NCI-H2171 treated with DMSO at 0.1 percent for 48 hours (cell line): Measurements from ENCODE around the gene PDK4.
"Not testable (repeated sequence)": the region's sequence is repeated elsewhere in the genome, so short reads cannot be mapped to it uniquely, and the experiment has no call there.

Experiments used
- DNase-seq: peaks from one replicate; lab custom pipeline; 2025; lab: John Stamatoyannopoulos, UW

The PDK4 gene

DNA sequence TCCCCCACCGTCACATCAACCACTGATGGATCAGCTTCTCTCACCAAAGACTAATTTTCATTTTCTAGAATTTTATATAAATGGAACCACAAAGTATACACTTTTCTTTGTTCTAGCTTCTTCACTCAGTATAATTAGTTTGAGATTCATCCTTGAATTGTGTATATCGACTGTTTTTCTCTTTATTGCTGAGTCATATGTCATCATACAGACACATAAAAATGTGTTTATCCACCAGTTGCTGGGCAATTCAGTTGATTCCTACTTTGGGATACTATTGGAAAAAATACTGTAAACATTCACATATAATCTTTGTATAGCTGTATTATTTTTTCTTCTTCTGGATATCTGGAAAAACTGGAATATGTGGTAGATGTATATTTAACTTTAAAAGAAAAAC is 26.6 kb downstream of the PDK4 start:
- DNase-seq, result no peak

DNA sequence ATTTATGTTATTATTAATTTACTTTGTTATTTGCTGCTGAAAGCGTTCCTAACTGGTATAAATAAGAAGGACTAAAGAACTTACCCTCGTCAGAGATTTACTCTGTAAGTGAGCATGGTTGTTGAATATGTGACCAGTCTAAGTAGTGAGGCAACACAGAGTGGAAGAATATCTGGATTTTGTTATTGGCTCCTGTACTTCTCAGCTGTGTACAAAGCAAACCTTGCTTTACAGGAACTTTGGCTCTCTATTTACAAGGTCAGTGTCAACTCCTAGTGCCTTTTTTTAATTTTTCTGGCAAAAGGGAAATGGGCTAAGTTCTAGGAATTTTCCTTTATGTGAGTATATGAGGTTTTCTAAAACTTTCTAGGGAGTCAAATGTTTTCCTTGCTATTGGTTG is 35.6 kb downstream of the PDK4 start:
- no peak for DNase-seq

DNA sequence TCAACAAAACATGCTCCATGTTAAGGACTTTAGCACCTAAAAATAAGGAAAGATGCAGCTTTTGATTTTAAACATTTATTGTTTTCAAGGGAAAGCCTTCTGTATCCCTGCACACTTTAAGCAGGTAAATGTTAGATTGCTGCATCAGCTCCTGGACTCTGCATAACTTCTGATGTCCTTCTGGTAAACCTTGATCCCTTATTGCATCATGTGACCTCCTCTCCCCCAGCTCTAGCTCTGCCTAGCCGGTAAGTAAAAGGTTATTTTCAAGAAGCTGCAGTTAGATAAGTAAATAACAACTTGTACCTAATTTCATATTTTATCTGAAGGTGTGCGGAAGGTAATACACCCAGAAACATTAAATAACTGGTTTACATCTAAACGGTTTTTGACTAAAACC is 37.5 kb downstream of the PDK4 start:
- DNase-seq, result no peak

DNA sequence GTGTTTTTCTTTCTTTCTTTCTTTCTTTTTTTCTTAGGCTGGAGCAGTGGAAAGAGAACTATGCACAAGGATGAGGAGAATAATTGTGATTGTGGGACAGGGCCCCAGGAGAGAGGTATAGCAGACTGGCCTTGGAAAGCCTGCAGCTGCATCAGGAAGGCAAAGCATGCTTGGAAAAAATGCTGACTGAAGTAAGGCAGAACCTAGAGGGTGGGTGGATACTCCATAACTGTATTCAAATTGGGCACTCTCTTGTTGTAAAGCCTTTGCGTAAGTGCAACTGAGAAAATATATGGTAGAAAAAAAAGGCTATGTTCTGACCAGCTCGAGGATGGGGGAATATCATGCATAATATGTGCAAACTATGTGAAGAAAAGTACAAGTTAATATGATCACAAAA is 39.5 kb downstream of the PDK4 start:
- DNase-seq, result no peak

DNA sequence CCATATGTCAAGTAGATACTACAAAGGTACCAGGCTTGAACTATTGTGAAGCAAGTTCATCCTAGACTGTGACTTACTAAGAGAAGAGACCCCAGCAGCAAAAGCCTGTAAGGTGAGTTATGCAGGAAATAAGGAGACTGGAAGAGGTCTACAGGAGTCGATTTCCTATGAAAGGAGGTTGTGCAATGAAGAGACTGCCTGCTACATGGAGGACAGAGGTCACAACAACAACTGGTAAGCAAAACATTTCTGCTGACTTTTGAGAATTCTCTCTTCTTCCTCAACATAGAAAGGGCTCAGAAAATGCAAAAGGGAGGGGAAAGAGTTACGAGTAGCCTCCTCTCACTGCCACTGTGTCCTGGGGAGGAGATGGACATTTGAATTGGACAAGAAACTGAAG is 42.4 kb downstream of the PDK4 start:
- DNase-seq, result no peak

DNA sequence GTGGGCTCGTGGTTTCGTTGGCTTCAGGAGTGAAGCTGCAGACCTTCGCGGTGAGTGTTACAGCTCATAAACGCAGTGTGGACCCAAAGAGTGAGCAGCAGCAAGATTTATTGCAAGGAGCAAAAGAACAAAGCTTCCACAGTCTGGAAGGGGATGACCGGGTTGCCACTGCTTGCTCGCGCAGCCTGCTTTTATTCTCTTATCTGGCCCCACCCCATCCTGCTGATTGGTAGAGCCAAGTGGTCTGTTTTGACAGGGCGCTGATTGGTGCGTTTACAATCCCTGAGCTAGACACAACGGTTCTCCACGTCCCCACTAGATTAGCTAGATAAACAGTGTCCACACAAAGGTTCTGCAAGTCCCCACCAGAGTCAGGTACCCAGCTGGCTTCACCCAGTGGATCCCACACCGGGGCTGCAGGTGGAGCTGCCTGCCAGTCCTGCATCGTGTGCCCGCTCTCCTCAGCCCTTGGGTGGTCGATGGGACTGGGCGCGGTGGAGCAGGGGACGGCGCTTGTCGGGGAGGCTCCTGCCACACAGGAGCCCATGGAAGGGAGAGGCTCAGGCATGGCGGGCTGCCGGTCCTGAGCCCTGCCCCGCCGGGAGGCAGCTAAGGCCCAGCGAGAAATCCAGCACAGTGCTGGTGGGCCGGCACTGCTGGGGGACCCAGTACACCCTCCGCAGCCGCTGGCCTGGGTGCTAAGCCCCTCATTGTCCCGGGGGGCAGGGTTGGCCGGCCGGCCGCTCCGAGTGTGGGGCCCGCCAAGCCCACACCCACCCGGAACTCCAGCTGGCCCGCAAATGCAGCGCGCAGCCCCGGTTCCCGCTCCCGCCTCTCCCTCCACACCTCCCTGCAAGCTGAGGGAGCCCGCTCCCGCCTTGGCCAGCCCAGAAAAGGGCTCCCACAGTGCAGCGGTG is 44.0 kb downstream of the PDK4 start:
- not testable (repeated sequence) for DNase-seq

DNA sequence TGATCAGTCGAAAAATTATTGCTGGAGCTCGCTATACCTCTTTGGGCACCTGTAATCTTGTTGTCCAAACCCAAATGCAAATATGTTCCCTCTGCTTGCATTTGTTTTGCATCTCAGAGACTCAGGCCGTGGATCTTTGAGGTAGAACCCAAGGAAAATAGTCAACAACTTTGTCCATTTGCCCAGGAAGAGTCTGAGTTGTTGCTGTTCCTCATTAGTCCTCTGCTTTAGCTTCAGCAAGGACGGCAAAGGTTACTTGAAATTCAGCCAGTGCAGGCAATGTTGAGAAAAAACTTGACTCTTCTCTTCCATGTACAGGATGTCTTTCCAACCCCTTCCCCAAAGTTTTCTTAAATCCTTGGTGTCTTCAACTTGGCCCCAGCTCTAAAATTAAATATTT is 45.8 kb downstream of the PDK4 start:
- no peak for DNase-seq

DNA sequence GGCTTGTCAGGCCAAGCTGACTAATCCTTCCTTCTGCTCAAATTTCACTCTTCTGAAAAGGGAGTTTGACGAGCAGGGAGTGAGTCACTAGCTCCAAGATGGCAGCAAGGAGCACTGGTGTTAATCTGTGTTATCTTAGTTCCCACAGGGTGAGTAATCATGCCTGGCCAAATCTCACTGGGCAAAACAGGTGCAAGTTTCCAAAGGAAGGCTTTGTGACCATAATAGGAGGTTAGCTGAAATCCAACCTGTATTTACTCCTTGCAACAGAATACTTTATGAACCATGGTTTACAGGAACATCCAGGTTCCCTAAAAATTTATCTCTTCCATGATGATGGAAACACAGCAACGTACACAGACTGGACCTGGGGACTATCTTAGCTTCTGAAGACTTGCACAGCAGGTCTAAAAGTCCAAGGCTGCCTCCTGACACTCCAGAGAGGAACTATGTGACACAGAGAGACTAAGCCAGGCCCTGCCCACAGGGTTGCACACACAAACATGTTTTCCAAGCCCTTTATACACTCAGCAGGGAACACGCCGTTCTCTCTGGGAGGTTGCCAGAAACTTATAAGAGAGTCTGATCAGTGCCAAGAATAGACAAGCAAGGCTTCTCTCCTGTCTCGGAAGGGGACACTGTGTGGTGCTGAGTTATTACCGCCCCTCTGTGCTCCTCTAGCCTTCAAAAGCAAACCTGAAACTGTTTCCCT is 46.3 kb downstream of the PDK4 start:
- DNase-seq, result peak; percentile 41

DNA sequence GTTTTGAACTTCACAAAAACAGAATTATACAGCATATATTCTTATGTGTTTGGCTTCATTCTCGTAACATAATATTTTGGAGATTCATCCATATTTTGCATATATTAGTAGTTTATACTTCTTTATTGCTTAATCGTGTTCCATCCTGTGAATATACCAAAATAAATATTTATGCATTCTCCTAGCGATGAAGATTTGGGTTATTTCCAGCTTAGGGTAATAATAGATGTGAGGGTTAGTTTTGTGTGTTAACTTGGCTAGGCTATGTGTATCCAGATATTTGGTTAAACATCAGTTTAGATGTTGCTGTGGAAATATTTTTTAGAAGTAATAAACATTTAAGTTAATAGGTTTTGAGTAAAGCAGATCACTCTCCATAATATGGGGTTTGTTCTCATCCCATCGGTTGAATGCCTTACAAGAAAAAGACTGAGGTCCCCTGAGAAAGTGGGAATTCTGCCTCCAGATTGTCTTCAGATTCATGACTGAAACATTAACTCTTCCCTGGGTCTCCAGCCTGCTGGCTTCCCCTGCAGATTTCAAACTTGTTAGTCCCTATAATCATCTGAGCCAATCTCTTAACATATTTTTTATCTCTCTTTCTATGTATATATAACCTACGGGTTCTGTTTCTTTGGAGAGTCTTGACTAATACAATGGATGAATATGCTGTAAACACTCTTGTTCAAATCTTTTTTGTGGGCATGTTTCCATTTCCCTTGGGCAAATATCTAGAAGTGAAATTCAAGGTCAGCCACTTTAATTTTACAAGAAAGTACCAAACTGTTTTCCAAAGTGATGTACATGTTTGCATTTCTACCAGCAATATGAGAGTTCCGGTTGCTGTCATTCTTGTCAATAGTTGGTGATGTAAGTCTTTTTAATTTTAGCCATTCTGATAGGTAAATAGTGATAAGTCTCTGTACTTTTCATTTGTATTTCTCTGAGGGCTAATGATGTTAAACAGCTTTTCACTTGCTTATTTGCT is 48.7 kb downstream of the PDK4 start:
- no peak for DNase-seq

DNA sequence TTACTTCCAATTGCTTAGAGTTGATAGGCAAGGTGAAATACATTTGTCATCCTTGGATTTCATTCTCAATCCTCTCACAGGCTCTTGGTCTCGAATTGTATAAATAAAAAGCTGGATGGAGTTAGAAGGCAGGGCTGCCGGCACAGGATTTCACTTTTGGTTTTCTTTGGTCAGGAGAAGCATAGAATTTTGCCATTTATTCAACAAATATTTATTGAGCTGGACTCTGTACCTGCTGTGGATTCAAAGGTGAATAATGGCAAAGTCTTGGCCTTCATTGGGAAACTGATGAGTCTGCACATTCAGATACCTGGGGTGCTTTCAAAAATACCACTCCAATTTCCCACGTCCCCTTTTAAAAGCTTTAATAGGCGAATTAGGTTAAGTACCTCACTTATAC is 49.7 kb downstream of the PDK4 start:
- no peak for DNase-seq

DNA sequence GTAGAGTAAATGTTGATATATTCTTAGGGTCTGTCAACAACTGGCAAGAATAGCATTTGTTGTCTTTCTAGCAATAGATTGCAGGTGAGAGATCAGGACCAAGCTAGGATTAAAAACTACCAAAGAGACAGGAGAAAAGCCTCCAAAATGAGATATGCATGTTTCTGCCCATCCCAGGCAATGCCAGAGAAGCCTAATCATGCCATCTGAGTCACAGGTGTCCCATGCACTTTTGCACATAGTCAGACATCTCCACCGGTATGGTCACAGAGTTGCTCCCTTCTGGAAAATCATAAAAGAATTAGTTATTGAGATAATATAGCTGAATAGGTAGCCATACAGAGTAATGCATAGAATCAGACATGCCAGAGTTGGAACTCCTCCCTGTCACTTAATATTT is 50.6 kb downstream of the PDK4 start:
- no peak for DNase-seq

DNA sequence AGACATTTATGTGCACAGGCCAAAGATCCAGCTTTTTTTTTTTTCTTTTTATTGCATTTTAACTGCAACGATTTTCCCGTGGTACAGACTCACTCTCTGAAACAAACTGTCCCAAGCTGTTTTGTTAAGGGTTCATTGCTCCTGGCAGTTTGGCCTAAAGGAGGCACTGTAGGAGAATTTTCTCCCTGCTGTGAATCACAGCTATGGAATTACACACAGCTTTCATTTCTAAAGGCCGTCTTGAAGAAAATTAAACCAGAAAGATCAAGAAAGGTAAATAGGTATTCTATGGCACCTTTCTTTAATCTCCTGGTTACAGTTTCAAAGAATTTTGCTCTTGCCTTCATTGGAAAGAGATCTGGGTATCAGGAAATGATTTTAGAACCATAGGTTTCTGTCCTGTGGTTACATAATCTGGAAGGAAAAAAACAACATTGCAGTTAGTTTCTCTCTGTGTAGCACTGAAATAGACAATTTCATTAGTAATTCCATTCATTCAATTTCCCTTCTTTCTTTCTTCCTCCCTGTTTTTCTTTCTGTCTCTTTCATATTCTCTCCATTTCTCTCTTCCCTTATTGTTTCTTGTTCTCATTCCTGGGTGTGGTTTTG is 51.2 kb downstream of the PDK4 start:
- DNase-seq, result no peak

DNA sequence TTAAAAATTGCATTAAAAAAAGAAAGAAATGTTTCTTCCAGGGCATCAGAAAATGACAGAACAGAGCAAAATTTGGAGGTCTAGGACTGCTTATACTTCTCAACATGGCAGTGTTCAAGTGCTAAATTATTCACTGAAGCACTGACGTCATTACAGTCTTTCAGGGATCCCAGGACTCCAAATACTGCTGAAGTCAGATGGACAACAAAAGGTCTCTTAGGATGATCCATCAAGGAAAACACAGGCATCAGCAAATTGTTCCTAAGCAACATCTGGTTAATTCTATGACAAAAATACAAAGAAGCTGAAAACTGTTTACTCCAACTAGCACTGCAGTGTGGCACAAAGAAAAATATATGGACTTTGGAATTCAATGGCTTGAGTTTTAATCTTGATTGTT is 52.1 kb downstream of the PDK4 start:
- no peak for DNase-seq

DNA sequence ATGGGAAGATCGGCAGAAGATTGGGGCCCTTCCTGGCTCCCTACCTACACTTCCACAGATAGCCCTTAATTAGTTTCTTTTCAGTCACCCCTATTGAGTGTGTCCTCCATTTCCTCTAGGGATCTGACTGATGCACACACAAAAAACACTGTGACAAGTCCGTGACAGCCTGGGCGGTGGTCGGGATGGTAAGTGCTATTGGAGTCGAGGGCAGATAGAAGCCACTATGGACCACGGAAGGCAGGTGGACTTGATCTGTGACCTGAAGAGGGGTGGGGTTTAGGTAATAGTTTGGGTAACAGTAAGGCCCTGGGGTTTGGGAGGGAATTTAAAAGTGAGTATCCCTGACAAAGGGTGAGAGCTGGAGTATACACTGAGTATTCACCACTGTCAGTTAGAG is 53.0 kb downstream of the PDK4 start:
- no peak for DNase-seq

DNA sequence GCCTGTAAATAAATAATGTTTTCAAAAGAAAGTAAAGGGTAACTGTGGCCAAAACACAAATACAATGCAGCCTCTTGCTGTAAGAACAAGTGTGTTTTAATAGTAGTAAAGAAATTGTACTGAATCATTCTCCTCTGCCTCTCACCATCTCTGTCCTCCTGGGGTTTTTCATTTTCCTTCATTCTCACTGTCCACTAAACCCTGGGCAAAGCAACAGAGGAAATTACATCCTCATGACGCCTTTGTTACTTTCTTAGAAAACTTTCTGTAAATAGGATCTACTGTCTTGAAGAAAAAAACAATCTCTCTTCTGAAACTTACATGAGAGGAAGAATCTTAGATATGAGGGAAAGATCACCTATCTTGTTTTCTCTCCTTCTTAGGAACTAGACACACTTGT is 56.0 kb downstream of the PDK4 start:
- no peak for DNase-seq

DNA sequence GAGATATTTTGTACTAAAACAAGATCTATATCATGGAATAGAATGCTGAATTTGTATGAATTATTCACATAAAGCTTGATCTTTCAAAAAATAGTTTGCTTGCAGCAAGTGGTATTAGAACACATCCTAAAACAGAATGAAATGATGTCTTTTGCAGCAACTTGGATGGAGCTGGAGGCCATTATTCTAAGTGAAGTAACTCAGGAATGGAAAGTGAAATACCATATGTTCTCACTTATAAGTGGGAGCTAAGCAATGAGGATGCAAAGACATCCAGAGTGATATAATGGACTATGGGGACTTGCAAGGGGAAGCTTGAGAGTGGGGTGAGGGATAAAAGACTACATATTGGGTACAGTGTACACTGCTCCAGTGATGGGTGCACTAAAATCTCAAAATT is 56.9 kb downstream of the PDK4 start:
- no peak for DNase-seq

DNA sequence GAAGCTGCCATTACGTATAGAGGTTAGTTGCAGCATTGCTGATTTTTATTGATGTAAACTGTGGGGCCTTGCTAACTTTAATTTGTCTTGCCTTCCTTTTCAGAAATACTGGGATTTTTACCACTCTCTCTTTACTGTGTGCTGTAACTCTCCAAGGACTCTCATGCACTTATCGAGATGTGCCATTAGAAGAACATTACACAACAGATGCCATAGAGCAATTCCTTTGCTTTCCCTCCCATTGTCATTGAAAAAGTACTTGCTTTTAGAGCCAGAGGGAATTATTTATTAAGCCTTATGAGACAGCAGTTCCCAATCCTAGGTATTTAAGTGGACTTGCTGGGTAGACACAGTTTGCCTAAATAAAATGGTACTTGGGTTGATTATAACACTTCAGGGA is 58.8 kb downstream of the PDK4 start:
- no peak for DNase-seq

DNA sequence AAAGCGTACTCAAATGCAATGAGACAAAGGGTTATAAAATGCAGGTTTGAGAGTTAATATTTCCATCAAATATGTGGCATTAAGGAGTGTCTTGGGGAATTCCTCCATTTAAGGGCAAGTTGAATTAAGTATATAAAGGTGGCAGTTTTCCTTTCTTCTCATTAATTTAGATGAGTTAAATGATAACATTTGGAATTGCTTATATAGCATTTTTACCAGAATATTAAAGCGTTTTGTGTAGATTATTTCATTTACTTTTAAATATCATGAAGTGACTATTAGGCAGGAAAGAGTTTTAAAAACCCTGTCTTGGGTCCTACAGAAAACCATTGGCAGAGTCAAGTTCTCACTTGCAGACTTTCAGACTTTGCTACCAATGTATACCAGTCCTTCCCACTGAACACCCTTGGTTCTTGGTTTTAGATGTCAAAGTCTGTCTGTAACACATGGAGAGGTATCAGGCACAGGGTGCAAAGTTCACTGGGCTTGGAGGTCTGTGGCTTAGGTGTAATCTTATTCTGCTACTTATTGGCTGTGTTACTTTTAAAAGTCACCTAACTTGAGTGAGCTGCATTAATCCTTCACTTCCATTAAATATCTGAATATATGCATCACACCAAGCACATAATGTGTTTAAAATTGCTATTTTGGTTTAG is 59.5 kb downstream of the PDK4 start:
- DNase-seq, result no peak

DNA sequence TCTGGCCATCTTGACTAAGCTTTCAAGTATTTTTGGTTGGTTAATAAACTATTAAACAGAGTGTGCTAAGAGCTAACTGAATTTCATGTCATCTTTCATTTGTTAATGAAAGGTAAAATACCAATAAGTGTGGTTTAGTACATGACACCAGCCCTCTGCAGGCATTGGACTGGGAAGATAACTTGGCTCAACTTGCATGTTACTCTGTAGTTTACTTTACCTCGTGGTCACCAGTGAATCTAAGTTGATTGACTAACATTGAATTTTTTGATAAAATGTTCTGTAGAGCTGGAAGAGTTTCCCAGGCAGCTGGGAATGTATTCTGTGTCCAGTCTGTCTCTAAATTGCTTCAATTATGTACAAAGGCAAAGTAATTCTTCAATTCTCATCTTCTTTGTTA is 60.7 kb downstream of the PDK4 start:
- no peak for DNase-seq

DNA sequence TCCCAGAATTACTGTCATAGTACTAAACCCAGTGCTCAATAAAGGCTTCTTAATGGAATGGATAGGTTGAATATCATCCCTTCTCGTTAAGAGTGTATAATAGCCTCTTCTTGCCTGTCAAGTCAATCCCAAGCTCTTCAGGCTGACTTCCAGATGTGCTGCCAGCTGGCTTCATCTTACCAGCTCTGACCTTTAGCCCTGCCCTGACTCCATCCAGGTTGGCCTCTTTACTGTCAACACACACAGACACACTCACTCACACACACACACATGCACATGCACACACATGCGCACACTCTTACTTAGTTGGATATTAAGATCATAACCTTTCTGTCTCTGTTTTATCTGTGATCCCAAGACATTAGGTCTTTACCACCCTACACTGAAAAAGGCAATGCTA is 61.5 kb downstream of the PDK4 start:
- no peak for DNase-seq
